WI38 (cell line): ENCODE results near the gene TLE2.
"Not testable (repeated sequence)": the region's sequence is repeated elsewhere in the genome, so short reads cannot be mapped to it uniquely, and the experiment has no call there.

Experiments
- H3K4me3 ChIP-seq: 2 replicates; pipeline ENCODE4 v1.5.1; 2011; ENCODE audit warnings: low read depth, mild to moderate bottlenecking, control low read depth, low read length
- CTCF ChIP-seq: IDR thresholded peaks from 2 replicates; pipeline ENCODE4 v1.5.1; 2012; ENCODE audit warnings: low read depth, mild to moderate bottlenecking, control low read depth, low read length

TLE2 gene

GRCh38 chr19:3041327-3041726 is 12.2 kb upstream of the TLE2 start:
- H3K4me3 ChIP-seq: no peak overlapping the region
- TF ChIP-seq CTCF: no peak

- H3K4me3 ChIP-seq: no peak overlapping the region
- no peak for TF ChIP-seq CTCF
Observed at GRCh38 chr19:3039641-3040077, 10.6 kb upstream of the TLE2 start.

- TF ChIP-seq CTCF: no peak
Observed at GRCh38 chr19:3039125-3039524, 10.0 kb upstream of the TLE2 start.

GRCh38 chr19:3038214-3038613 is 9.1 kb upstream of the TLE2 start:
- H3K4me3 ChIP-seq: no peak overlapping the region
- TF ChIP-seq CTCF: no peak

More at GRCh38 chr19:3039125-3039524, 10.0 kb upstream of the TLE2 start:
- H3K4me3 ChIP-seq: no peak overlapping the region

- not testable (repeated sequence) for H3K4me3 ChIP-seq
Observed at GRCh38 chr19:3036977-3037544, 8.0 kb upstream of the TLE2 start.

- H3K4me3 ChIP-seq: peak overlapping the region; percentile 52
- no peak for TF ChIP-seq CTCF
Observed at GRCh38 chr19:3036119-3036976, 7.3 kb upstream of the TLE2 start.

GRCh38 chr19:3035542-3036118 is 6.5 kb upstream of the TLE2 start:
- TF ChIP-seq CTCF: no peak
- peak overlapping the region; percentile 52 for H3K4me3 ChIP-seq
